CD4-positive, alpha-beta T cell treated with Interleukin-15 for 4 hours (primary cell): ENCODE results near the gene TPRX1.
"Not testable (repeated sequence)": the region's sequence is repeated elsewhere in the genome, so short reads cannot be mapped to it uniquely, and the experiment has no call there.

Experiments
- DNase-seq: peaks from one replicate; pipeline ENCODE4 v3.0.0-alpha.2; 2020; ENCODE audit warnings: low spot score

TPRX1 gene

DNA sequence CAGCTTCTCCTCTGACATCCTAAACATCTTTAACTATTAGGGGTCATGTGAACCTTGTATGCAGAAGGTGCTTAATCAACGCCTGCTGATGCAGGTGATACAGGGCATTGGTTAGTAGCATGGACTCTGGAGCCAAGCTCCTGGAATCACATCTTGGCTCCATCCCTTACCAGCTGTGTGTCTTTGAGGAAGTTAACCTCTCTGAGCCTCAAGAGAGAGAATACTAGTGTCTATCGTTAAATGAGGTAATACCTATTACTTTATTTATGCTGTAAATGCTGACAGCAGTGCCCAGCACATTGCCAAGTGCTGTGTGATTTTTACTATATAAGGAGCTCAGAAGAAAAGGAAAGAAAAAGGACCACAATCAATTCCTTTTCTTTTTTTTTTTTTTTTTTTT lies 37.0 kb downstream of the TPRX1 start:
- no peak for DNase-seq

DNA sequence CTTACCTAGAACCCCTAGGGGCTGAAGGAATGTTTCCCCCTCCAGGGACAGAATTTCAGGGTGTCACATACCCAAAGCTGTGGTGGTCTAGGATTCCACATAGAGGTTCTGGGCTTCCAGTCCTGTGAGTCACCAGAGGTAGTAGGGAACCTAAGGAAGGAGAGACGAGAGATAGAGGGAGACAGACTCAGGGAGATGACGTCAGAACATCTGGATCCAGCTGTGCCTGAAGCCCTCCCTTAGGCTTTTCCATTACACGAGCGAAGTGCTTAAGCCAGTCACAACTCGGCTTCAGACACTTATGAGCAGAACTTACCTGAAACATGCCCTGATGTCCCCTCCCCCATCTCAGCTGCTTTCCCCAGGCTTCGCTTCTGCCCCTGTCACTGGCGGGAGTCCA lies 37.7 kb downstream of the TPRX1 start:
- no peak for DNase-seq

DNA sequence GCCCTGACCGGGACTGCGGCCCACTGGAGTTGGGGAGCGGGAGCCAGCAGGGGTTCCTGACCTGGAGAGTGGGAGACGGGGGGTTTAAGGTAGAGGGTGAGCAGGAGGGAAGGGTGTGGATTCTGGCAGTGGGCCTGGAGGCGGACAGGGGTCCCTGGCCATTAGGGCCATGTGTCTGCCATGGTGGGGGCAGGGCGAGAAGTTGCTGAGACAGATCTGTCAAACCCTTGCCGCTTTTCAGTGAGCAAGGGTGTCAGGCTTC lies 38.1 kb downstream of the TPRX1 start:
- no peak for DNase-seq

DNA sequence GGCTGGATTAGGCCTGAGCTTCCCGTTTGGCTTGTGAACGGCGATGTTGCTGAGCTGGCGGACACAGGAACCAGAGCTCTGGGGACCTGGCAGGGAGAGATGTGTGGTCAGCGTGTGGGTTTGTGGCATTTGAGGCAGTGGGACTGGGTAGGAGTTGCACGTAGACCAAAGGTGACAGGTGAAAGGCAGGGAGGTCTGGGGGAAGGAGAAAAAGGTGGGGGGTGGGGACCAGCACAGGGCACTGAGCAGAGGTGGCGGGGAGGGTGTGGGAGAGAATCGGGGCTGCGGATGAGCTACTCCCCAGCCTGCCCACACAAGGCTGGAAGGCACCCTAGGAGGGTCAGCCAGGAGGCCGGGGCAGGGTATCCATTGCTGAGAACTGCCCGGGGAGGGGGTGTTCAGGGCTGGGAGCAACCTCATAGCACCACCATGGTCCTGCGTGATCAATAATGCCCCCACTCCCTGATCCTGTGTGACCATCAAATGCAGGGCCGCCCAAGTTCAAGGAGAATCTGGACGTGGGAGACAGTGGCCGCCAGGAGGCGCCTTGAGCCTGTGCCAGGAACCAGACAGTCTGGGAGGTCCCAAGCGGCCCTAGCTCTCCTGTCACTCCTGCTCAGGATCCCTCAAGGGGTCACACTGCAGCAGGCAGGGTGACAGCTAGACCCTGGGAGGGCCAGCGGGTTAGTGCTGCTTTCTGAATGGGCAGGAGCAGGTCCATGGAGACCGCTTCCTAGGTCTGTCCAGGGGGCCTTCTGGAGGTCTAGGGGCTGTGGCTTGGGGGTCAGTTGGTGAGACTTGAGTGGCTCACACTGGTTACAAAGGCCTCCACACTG lies 38.6 kb downstream of the TPRX1 start:
- peak; percentile 31 for DNase-seq

DNA sequence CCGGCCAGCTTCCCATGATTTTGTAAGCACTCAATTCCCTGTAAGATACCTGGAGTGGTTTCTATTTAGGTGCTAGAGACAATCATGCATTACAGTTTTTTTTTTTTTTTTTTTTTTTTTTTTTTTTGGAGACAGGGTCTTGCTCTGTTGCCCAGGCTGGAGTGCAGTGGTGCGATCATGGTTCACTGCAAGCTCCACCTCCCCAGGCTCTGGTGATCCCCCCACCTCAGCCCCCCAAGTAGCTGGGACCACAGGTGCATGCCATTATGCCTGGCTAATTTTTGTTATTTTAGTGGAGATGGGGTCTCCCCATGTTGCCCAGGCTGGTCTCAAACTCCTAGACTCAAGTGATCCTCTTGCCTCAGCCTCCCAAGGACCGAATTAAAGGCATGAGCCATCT lies 39.6 kb downstream of the TPRX1 start:
- DNase-seq = not testable (repeated sequence)

DNA sequence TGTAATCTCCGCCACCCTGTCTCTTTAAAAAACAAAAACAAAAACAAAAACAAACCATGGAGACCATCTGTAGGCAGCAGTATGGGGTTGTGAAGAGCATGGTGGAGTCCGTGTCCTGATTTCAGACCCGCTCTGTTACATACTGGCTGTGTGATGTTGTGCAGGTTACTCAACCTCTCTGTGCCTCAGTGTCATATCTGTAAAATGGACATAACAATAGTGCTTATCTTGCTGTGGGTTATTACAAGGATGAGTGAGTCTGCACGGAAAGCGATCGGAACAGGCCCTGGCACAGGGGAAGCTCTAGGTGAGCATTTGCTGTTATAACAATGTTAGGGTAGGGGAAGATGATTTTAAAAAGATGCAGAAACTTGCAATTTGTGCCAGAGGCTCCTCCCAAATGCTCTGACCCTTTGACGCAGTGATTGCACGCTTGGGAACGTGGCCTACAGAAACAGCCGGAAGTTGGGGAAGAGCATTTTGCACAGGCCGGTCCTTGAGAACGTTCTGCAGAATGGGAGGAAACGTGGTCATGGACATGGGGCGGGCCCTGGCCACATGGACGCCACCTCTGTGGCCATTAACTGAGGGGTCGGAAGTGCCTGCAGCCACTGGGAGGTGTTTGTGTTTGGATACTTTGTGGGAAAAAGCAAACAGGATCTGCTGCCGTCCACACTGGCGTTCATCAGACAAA lies 41.6 kb downstream of the TPRX1 start:
- no peak for DNase-seq

DNA sequence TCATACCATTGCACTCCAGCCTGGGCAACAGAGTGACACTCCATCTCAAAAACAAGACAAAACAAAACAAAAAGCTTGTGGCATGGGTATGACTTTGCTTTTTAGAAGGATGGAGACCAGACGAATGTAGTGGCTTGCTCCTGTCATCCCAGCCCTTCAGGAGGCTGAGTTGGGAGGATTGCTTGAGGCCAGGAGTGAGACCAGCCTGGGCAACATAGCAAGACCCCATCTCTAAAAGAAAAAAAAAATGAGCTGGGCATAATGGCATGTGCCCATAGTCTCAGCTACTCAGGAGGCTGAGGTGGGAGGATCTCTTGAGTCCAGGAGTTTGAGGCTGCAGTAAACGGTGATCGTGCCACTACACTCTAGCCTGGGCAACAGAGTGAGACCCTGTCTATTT lies 42.2 kb downstream of the TPRX1 start:
- no peak for DNase-seq

DNA sequence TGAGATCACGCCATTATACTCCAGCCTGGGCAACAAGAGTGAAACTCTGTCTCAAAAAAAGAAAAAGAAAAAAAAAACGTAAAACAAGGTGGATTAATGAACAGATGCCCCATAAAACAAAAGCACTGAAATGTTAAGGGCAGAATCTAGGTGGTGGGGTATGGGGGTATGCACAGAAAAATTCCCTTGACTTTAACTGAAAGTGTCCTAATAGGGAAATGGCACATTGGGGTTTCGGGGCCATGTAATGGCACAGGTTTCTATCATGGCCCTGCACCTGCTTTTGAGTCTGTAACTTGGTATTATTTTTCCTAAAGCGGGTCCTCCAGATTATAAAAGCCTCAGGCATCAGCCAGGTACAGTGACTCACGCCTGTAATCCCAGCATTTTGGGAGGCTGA lies 42.8 kb downstream of the TPRX1 start:
- DNase-seq = no peak

DNA sequence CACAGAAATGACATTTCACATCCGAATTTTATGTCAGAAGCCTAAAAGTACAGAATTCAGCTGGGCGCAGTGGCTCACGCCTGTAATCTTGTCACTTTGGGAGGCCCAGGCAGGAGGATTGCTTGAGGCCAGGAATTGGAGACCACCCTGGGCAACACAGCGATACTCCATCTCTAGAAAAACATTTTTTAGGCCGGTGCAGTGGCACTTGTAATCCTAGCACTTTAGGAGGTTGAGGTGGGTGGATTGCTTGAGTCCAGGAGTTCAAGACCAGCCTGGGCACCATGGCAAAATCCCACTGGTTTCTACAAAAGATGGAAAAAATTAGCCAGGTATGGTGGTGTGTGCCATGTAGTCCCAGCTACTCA lies 43.7 kb downstream of the TPRX1 start:
- DNase-seq = no peak

DNA sequence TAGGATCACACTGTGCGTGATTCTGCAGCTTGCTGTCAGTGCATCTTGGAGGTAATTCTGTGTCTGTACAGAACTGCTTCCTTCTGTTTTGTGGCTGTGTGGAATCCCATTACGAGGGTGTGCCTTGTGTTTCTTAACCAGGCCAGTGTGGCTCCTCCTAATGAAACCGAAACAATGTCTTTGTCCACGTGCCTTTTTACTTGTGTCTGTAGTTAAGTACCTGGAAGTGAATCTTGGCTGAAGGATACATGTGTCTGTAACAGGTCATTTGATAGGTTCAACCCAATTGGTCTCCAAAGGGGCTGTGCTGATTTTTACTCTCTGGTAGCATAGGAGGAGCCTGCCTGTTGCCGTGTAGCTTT lies 45.9 kb downstream of the TPRX1 start:
- no peak for DNase-seq

DNA sequence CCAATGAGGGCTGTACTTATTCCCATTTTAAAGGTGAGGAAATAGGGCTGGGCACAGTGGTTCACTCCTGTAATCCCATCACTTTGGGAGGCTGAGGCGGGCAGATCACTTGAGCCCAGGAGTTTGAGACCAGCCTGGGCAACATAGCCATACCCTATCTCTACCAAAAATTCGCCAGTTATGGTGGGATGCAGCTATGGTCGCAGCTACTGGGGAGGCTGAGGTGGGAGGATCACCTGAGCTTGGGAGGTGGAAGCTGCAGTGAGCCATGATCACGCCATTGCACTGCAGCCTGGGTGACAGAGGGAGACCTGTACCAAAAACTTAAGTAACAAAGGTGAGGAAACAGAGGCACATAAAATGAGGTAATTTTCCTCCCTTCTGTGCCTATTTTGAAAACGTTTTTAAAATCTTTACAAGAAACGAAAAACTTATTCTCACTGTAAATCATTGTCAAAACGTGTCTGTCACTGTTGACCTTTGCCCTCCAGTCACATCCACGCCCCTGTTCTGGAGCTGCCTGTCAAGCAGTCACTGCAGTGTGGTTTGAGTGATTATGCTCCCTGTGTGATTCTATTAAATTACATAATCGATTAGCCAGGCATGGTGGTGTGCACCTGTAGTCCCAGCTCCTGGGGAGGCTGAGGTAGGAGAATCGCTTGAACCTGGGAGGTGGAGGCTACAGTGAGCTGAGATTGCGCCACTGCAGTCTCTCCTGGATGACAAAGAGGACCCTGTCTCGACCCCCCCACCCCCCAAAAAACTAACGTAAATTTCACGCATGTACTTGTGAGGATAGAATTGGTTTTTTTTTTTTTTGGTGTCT lies 46.5 kb downstream of the TPRX1 start:
- no peak for DNase-seq

DNA sequence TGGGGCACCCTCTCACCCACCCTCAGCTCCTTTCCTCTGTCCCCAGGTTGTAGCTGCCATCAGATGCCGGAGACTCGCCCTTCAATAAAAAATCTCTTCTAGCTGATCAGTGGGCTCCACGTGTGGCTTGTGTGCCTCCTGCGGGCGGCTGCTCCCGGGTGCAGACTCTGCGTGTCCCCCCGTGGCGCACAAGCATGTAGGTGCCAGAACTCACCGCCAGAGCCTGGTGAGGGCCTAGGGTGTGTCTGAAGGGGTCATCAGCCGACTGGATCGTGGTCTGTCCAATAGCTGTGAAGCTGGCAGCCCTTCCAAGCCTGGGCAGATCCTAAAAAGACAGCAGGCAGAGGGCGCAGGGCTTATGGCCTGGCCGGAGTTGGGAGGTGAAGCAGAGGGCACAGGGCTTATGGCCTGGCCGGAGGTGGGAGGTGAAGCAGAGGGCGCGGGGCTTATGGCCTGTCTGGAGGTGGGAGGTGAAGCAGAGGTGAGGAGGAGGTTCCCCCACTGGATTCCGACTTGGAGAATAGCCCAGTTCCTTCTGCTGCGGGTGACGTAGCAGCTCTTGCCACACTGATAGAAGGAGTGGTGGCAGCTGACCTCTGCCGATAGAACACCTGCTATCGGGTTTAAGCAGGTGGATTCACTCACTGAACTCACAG lies 47.3 kb downstream of the TPRX1 start:
- DNase-seq = no peak

DNA sequence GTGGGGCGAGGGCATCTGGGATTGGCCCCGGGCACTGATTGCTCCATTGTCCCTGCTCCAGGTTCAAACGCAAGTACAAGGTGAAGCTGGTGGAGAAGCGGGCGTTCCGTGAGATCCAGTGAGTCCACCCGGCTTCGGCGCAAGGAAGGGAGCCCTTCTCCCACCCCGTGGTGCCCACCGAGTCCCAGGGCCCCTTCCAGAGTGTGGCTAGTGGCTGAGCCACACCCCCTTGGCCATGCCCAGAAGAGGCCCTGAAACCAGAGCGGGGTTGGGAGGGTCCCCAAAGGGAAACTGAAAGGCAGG lies 47.8 kb downstream of the TPRX1 start:
- DNase-seq = no peak

DNA sequence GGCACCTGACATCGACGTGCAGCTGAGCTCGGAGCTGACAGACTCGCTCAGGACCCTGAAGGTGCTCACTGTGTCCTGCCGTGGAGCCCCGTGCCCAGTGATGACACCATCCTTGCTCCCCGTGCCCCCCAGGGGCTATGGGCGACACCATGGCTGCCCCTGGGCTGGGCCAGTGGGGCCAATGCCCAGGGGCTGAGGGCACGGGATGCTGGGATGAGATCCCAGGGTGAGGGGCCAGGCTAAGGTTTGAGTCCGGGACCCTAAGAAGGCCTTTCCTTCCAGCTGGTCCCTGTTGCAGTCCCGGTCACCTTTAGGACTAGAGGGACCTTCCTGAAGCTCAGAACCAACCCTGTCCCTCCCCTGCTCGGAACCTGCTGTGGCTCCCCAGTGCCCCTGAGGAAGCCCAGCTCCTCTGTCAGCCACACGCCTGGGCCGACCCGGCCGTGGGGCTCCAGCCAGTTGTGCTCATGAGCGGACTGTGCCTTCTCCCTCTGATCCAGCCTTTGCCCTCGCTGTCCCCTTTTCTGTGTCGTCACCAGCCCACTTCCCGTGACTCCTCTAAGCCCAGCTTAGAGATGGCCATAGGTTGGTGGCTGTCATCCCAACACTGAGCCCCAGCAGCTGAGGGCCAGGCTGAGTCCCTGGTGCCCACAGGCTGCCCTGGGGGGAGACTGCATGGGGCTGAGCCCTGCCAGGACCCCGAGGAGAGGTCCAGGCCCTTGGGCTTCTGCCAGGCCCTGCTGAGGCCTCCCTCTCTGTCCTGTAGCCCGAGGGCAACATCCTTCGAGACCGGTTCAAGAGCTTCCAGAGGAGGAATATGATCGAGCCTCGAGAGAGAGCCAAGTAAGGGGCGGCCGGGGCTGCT lies 48.4 kb downstream of the TPRX1 start:
- DNase-seq = no peak

DNA sequence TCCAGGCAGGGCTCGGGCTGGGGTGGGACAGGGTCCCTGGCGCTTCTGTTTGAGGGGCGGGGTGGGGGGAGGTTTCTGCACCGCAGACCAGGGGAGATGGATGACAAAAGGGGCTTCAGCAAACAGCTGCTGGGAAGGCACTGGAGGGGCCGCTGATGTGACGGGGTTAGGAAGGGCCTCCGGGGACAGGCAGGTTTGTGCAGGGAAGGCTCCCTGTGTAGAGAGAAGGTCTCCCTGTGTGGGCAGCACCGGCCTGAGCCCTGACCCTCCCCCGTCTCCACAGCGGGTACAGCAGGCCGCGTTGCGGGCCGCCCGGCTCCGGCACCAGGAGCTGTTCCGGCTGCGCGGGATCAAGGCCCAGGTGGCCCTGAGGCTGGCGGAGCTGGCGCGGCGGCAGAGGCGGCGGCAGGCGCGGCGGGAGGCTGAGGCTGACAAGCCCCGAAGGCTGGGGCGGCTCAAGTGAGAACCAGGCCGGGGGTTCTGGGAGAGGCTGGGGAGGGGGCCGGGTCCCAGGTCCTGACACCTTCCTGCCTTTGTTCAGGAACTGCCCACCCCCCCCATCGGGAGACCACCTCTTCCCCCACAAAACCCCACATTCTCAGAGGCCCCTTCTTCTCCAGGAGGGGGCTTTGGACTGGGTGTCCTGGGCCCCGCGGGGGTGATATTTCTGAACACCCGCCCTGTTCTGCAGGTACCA lies 49.1 kb downstream of the TPRX1 start:
- no peak for DNase-seq

DNA sequence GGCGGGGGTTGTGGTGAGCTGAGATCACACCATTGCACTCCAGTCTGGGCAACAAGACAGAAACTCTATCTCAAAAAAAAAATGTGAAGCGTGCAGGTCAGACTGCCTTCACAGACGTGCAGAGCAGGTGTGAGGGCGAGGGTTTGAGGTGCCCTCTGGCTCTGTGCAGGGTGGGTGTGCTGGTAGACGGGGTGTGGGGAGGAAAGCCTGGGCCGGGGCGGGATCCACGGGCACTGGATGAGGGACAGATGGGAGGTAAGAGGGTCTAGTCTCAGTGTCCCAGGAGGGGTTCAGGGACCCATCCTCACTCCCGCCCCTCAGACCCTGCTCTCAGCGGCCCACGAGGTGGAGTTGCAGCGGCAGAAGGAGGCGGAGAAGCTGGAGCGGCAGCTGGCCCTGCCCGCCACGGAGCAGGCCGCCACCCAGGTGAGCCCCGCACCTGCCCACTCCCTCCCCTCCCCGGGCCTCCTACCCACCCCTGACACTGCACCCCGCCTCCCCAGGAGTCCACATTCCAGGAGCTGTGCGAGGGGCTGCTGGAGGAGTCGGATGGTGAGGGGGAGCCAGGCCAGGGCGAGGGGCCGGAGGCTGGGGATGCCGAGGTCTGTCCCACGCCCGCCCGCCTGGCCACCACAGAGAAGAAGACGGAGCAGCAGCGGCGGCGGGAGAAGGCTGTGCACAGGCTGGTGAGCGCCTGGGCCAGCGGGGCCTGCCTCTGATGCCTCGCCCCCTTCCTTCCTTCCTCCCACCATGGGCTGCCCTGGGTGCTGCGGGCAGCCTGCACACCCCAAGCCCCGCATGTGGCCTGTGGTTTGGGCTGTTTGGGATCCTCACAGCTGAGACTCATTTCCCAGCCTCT lies 49.9 kb downstream of the TPRX1 start:
- DNase-seq = no peak

DNA sequence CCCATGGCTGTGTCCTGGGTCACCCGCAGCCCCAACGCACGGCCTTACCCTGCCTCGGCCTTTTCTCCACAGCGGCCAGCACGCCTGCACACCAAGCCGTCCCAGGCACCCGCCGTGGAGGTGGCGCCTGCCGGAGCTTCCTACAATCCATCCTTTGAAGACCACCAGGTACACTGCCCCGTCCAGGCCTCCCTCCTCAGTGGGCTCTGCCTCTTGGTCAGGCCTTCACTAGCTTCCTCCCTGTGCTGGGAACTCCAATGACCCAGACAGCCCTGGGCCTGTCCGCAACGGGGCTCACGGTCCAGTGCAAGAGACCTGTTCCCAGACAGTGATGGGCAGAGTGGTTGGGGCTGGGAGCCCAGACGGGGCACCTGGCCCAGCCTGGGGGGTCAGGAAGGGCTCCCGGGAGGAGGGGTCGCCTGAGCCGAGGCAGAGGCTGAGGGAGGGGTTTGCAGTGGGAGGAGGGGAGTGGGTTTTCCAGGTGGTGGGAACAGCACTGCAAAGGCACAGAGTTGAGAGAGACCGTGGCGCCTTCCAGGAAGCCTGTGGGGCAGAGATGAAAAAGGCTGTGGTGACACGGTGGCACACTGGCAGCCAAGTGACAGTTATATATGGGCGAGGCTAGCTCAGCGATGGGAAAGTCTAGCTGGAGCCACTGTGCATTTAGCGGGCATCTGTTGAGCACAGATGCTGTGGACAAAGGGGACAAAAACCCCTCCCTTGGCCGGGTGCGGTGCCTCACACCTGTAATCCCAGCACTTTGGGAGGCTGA lies 51.7 kb downstream of the TPRX1 start:
- no peak for DNase-seq
